ENCODE results near the gene SYK. TPM values are rescaled to one million over a fixed set of nuclear protein-coding genes. Genes with fewer than 3 reads are reported as not detected.

SYK gene
- total and polyA plus RNA-seq, 2 of the 4 experiments (the other 2 are of a cell fraction), result not detected

DNA sequence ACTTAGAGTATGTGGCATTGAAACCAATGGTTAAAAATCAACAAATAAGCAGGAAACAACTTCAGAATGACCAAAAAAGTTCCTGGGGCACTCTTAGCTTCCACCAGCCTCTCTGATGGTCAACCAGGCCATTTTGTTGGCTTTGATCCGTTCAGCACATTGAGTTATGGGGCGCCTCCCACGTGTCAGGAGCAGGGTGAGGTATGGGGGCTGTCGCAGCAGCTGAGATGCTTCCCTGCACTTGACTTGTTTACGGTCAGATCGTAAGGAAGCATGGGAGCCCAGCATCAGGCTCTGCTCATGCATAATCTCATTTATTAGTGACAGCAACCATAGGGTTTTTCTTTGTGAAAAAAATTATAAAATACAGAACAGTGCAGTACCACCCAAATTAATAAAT is 16.7 kb downstream of the SYK start:
- no peaks in the 10 kb centered on the region for H4K20me1 ChIP-seq (ENCODE audit: insufficient read depth, low read length)
- H3K56ac ChIP-seq (ENCODE audit: extremely low read depth, insufficient read depth, low read length), result no peak overlapping the region
- H2BK15ac ChIP-seq (ENCODE audit: low read depth, low read length), result no peak overlapping the region
- TF ChIP-seq RFX5 (IDR thresholded peaks at IDR 0.05; ENCODE audit: low read depth, low read length) (no peak), FOS (IDR thresholded peaks at IDR 0.05; ENCODE audit: low read depth, low read length) (no peak), MAFK (IDR thresholded peaks at IDR 0.05; ENCODE audit: low read depth, low read length) (no peak), POLR2A (IDR thresholded peaks at IDR 0.05; ENCODE audit: low read depth, low read length) (no peak), RCOR1 (IDR thresholded peaks at IDR 0.05; ENCODE audit: insufficient replicate concordance, low read length) (no peak), BHLHE40 (IDR thresholded peaks at IDR 0.05; ENCODE audit: low read depth, low read length) (no peak), RAD21 (IDR thresholded peaks at IDR 0.05; ENCODE audit: low read length) (no peak), CEBPB (IDR thresholded peaks at IDR 0.05; ENCODE audit: low read depth, low read length) (no peak), SMC3 (IDR thresholded peaks at IDR 0.05; ENCODE audit: low read depth, low read length) (no peak), CHD1 (IDR thresholded peaks at IDR 0.05; ENCODE audit: low read depth, low read length) (no peak), NFE2L2 (IDR thresholded peaks at IDR 0.05; ENCODE audit: low read depth, low read length) (no peak), MAZ (IDR thresholded peaks at IDR 0.05; ENCODE audit: borderline replicate concordance, low read depth, low read length) (no peak), MXI1 (IDR thresholded peaks at IDR 0.05; ENCODE audit: borderline replicate concordance, low read depth, low read length) (no peak), USF2 (IDR thresholded peaks at IDR 0.05; ENCODE audit: low read depth, low read length) (no peak)
- TF ChIP-seq, protein P1, sequence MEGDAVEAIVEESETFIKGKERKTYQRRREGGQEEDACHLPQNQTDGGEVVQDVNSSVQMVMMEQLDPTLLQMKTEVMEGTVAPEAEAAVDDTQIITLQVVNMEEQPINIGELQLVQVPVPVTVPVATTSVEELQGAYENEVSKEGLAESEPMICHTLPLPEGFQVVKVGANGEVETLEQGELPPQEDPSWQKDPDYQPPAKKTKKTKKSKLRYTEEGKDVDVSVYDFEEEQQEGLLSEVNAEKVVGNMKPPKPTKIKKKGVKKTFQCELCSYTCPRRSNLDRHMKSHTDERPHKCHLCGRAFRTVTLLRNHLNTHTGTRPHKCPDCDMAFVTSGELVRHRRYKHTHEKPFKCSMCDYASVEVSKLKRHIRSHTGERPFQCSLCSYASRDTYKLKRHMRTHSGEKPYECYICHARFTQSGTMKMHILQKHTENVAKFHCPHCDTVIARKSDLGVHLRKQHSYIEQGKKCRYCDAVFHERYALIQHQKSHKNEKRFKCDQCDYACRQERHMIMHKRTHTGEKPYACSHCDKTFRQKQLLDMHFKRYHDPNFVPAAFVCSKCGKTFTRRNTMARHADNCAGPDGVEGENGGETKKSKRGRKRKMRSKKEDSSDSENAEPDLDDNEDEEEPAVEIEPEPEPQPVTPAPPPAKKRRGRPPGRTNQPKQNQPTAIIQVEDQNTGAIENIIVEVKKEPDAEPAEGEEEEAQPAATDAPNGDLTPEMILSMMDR (conservative IDR thresholded peaks at IDR 0.05; ENCODE audit: low read depth, low read length), result no peak
- TF ChIP-seq, protein P2, sequence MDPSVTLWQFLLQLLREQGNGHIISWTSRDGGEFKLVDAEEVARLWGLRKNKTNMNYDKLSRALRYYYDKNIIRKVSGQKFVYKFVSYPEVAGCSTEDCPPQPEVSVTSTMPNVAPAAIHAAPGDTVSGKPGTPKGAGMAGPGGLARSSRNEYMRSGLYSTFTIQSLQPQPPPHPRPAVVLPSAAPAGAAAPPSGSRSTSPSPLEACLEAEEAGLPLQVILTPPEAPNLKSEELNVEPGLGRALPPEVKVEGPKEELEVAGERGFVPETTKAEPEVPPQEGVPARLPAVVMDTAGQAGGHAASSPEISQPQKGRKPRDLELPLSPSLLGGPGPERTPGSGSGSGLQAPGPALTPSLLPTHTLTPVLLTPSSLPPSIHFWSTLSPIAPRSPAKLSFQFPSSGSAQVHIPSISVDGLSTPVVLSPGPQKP (IDR thresholded peaks at IDR 0.05; ENCODE audit: borderline replicate concordance, low read depth, low read length), result no peak
- no peak overlapping the region for H3K4me3 ChIP-seq (ENCODE audit: insufficient read depth, low read depth, low read length)
- no peak overlapping the region for H3K23ac ChIP-seq (ENCODE audit: low read depth, low read length)
- no peaks in the 10 kb centered on the region for H3K27me3 ChIP-seq (ENCODE audit: control insufficient read depth, insufficient read depth, low read length)
- no peak overlapping the region for H2AFZ ChIP-seq (replicated peaks; ENCODE audit: low read length, poor library complexity)
- no peak overlapping the region for H3K4ac ChIP-seq (ENCODE audit: low read depth, low read length)
- H4K8ac ChIP-seq (ENCODE audit: low read depth in 2 of 2, low read length in 2 of 2), result no peak overlapping the region
- intact Hi-C loops (cut with micrococcal nuclease) (no loop called here), dilution Hi-C loops (cut with HindIII; ENCODE audit: low sequenced_read_pairs, unreplicated experiment) (no loop called here), in situ Hi-C loops (cut with MboI; ENCODE audit: low sequenced_read_pairs) (no loop called here)
- no peak for ATAC-seq (ENCODE audit: low read depth)
- H3K27ac ChIP-seq (ENCODE audit: insufficient read depth, low read length), result no peak overlapping the region
- no peaks in the 10 kb centered on the region for H3K4me1 ChIP-seq (ENCODE audit: control insufficient read depth, insufficient read depth, low read length)
- H3K9me1 ChIP-seq (ENCODE audit: insufficient read depth, low read length), result no peaks in the 10 kb centered on the region
- no peak overlapping the region for H2BK20ac ChIP-seq (ENCODE audit: low read depth, low read length)
- H3K4me2 ChIP-seq (ENCODE audit: low read depth, low read length), result no peak overlapping the region
- H3K36me3 ChIP-seq (ENCODE audit: control insufficient read depth, insufficient read depth, low read length), result no peaks in the 10 kb centered on the region
- no peaks in the 10 kb centered on the region for H3K9me3 ChIP-seq (ENCODE audit: control insufficient read depth, insufficient read depth, low read length)
- POLR2A ChIA-PET (ENCODE audit: unreplicated experiment), result no interaction called here
- H4K91ac ChIP-seq (ENCODE audit: insufficient read depth, low read depth, low read length), result no peak overlapping the region
- H2BK120ac ChIP-seq (ENCODE audit: low read depth, low read length), result no peak overlapping the region
- BruUV-seq (replicated peaks), result no TSS peak
- H3K9ac ChIP-seq (ENCODE audit: low read depth, low read length), result no peak overlapping the region
- H2AK9ac ChIP-seq (replicated peaks; ENCODE audit: low read depth, low read length, poor library complexity), result no peak overlapping the region
- H3K14ac ChIP-seq (replicated peaks; ENCODE audit: low read depth, low read length), result no peak overlapping the region
- no peak overlapping the region for H2AK5ac ChIP-seq (ENCODE audit: low read depth, low read length)
- H2BK5ac ChIP-seq (ENCODE audit: low read depth, low read length, poor library complexity, severe bottlenecking), result no peak overlapping the region
- DNase-seq, result no peak
- no peaks in the 10 kb centered on the region for H3K79me1 ChIP-seq (ENCODE audit: low read depth in 1 of 2, low read length in 2 of 2)
- CTCF ChIA-PET, result no interaction called here
- H4K5ac ChIP-seq (ENCODE audit: low read depth, low read length), result no peak overlapping the region
- H3K18ac ChIP-seq (ENCODE audit: low read depth, low read length), result no peak overlapping the region
- WGBS, 2 experiments (ENCODE audit: extremely low coverage in 2 of 2, insufficient read length in 1 of 2), result 0% methylated on average over 2 of the region's 6 CpGs; no CpG with 5 or more reads in 1 of the 2 experiments
